ENCODE data around the gene CSTF2.
"Not testable (repeated sequence)": the region's sequence is repeated elsewhere in the genome, so short reads cannot be mapped to it uniquely, and the experiment has no call there.

The CSTF2 gene

GRCh38 chrX:100819837-100820666, at the start of gene CSTF2:
TSS of gene CSTF2 (plus strand) at chrX:100820391. CDS start at chrX:100820417, 26 bp downstream.
- DNase-seq (ENCODE audit: low read depth): peak; percentile 48

- not testable (repeated sequence) for DNase-seq (ENCODE audit: low read depth)
Measured at GRCh38 chrX:100796371-100796770, 23.8 kb upstream of the CSTF2 start.

- DNase-seq (ENCODE audit: low read depth): no peak
Measured at GRCh38 chrX:100797359-100797758, 22.8 kb upstream of the CSTF2 start.

GRCh38 chrX:100798484-100799214, 21.5 kb upstream of the CSTF2 start:
- DNase-seq (ENCODE audit: low read depth): no peak

- no peak for DNase-seq (ENCODE audit: low read depth)
Measured at GRCh38 chrX:100802843-100803242, 17.3 kb upstream of the CSTF2 start.

- DNase-seq (ENCODE audit: low read depth): no peak
Measured at GRCh38 chrX:100804780-100805179, 15.4 kb upstream of the CSTF2 start.

- DNase-seq (ENCODE audit: low read depth): not testable (repeated sequence)
Measured at GRCh38 chrX:100808265-100808664, 11.9 kb upstream of the CSTF2 start.

- no peak for DNase-seq (ENCODE audit: low read depth)
Measured at GRCh38 chrX:100812216-100813158, 7.7 kb upstream of the CSTF2 start.

GRCh38 chrX:100817340-100817739, 2.9 kb upstream of the CSTF2 start:
- DNase-seq (ENCODE audit: low read depth): no peak

GRCh38 chrX:100819534-100819836, 706 bp upstream of the CSTF2 start:
- DNase-seq (ENCODE audit: low read depth): no peak

- no peak for DNase-seq (ENCODE audit: low read depth)
Measured at GRCh38 chrX:100829730-100830129, 9.5 kb downstream of the CSTF2 start.

GRCh38 chrX:100830143-100830542, 10.0 kb downstream of the CSTF2 start:
- no peak for DNase-seq (ENCODE audit: low read depth)

- no peak for DNase-seq (ENCODE audit: low read depth)
Measured at GRCh38 chrX:100830547-100830946, 10.4 kb downstream of the CSTF2 start.

- DNase-seq (ENCODE audit: low read depth): no peak
Measured at GRCh38 chrX:100831219-100831946, 11.2 kb downstream of the CSTF2 start.

- no peak for DNase-seq (ENCODE audit: low read depth)
Measured at GRCh38 chrX:100850317-100850716, 30.1 kb downstream of the CSTF2 start.

GRCh38 chrX:100852810-100853209, 32.6 kb downstream of the CSTF2 start:
- no peak for DNase-seq (ENCODE audit: low read depth)

- DNase-seq (ENCODE audit: low read depth): no peak
Measured at GRCh38 chrX:100863326-100863864, 43.2 kb downstream of the CSTF2 start.

GRCh38 chrX:100864657-100865391, 44.6 kb downstream of the CSTF2 start:
- no peak for DNase-seq (ENCODE audit: low read depth)

GRCh38 chrX:100868273-100868672, 48.1 kb downstream of the CSTF2 start:
- DNase-seq (ENCODE audit: low read depth): no peak

GRCh38 chrX:100870527-100870926, 50.3 kb downstream of the CSTF2 start:
- DNase-seq (ENCODE audit: low read depth): no peak
